Breast epithelium (tissue), 3 donors: ENCODE measurements around the gene RIMOC1.

Source experiments
- CTCF ChIP-seq, 3 donors: fragments of 450-650 bp; IDR thresholded peaks; one replicate each; pipeline ENCODE4 v1.5.1; 2016 to 2017; ENCODE audit warnings: antibody characterized with exemption in 3 of 3, mild to moderate bottlenecking in 3 of 3, moderate library complexity in 3 of 3
- POLR2A ChIP-seq: fragments of 450-650 bp; IDR thresholded peaks from one replicate; pipeline ENCODE4 v1.6.1; 2016; ENCODE audit warnings: antibody characterized with exemption, mild to moderate bottlenecking, moderate library complexity
- POLR2AphosphoS5 ChIP-seq, 3 donors: sonication (generic); formaldehyde crosslinking; IDR thresholded peaks; one replicate each; pipeline ENCODE4 v1.6.1; 2017; ENCODE audit warnings: antibody characterized with exemption in 3 of 3

DNA sequence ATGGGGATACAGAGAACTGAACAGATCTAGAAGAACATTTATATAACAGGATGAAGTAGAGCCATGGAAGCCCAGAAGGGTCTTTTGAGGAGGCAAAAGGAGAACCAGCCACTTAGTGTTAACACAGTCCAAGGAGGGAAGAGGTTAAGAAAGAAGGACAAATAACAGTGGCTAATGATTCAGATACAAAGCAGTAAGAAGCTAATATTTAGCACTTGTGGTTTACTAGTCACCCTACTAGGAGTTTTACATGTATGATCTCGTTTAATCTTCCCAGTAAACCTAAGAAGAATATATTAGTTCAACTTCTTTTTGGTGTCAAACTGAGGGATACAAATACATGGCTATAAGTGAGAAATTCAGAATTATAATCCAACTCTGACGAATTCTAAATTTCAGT is 28.6 kb downstream of the RIMOC1 start:
- TF ChIP-seq CTCF (IDR thresholded peaks at IDR 0.05), result no peak
- TF ChIP-seq POLR2AphosphoS5 (IDR thresholded peaks at IDR 0.05), result no peak
- no peak for TF ChIP-seq POLR2A
